Caco-2 (cell line): ENCODE data around the gene BORCS6. TPM values are rescaled to one million over a fixed set of nuclear protein-coding genes. Genes with fewer than 3 reads are reported as not detected.

Experiments
- BruUV-seq: library from RNA; stranded (reverse); fragments of 400-500 nt; replicated peaks from 2 replicates; lab custom pipeline; 2021; lab: Mats Ljungman, UMichigan
- CTCF ChIA-PET: fragments of 300-600 bp; sonication (Branson Sonifier 250); formaldehyde crosslinking; loops from one replicate; lab custom pipeline; 2022; ENCODE audit warnings: antibody characterized with exemption; lab: Charles Lee
- POLR2A ChIA-PET: fragments of 300-600 bp; sonication (Branson Sonifier 250); formaldehyde crosslinking; loops from one replicate; lab custom pipeline; 2022; ENCODE audit warnings: antibody characterized with exemption; lab: Charles Lee
- DNase-seq, 2 experiments: peaks; one replicate each; pipeline versions ENCODE4 v3.0.0 to v3.0.0-alpha.2; 2020 to 2022
- H3K27me3 ChIP-seq: replicated peaks from 2 replicates; pipeline ENCODE4 v1.6.0; 2011; ENCODE audit warnings: low read length; ENCODE audit not compliant: control insufficient read depth, insufficient read depth
- H3K36me3 ChIP-seq: 2 replicates; pipeline ENCODE4 v1.5.1; 2011; ENCODE audit warnings: low read length; ENCODE audit not compliant: control insufficient read depth, insufficient read depth
- H3K4me1 ChIP-seq: fragments of 250-450 bp; sonication (Bioruptor Pico); 2 replicates; pipeline ENCODE4 v1.5.1; 2020; ENCODE audit warnings: mild to moderate bottlenecking
- H3K4me3 ChIP-seq: 2 replicates; pipeline ENCODE4 v1.5.1; 2011; ENCODE audit warnings: low read depth, mild to moderate bottlenecking, control low read depth, low read length
- H3K9me3 ChIP-seq: fragments of 250-450 bp; sonication (Bioruptor Pico); 2 replicates; pipeline ENCODE4 v1.5.1; 2020; ENCODE audit warnings: mild to moderate bottlenecking, moderate library complexity
- H3K27ac Mint-ChIP-seq: one replicate; pipeline ENCODE4 v1.8.0; 2022; ENCODE audit warnings: mixed read lengths; ENCODE audit not compliant: unreplicated experiment
- H3K27me3 Mint-ChIP-seq: one replicate; pipeline ENCODE4 v1.8.0; 2022; ENCODE audit warnings: mixed read lengths; ENCODE audit not compliant: insufficient read depth, unreplicated experiment
- H3K36me3 Mint-ChIP-seq: one replicate; pipeline ENCODE4 v1.8.0; 2022; ENCODE audit warnings: mild to moderate bottlenecking, mixed read lengths; ENCODE audit not compliant: insufficient read depth, unreplicated experiment
- H3K4me1 Mint-ChIP-seq: one replicate; pipeline ENCODE4 v1.8.0; 2022; ENCODE audit warnings: low read depth, mixed read lengths; ENCODE audit not compliant: unreplicated experiment
- H3K4me3 Mint-ChIP-seq: one replicate; pipeline ENCODE4 v1.8.0; 2022; ENCODE audit warnings: mild to moderate bottlenecking, moderate library complexity, mixed read lengths; ENCODE audit not compliant: unreplicated experiment
- H3K9me3 Mint-ChIP-seq: one replicate; pipeline ENCODE4 v1.8.0; 2022; ENCODE audit warnings: mixed read lengths; ENCODE audit not compliant: unreplicated experiment
- CTCF ChIP-seq, 2 experiments: fragments of 200-600 bp in 1 of 2; IDR thresholded peaks; 1 replicate in 1 of 2; 2 replicates in 1 of 2; pipeline versions ENCODE4 v1.5.1 to v1.8.0; 2011 to 2022; ENCODE audit warnings: antibody characterized with exemption in 1 of 2, control low read depth in 1 of 2, inconsistent platforms in 1 of 2, low read depth in 1 of 2, low read length in 1 of 2, mild to moderate bottlenecking in 1 of 2, moderate library complexity in 1 of 2; ENCODE audit not compliant: insufficient read depth in 1 of 2, severe bottlenecking in 1 of 2, unreplicated experiment in 1 of 2
- intact Hi-C: fragments of 100-400 bp; cut with micrococcal nuclease; formaldehyde crosslinking; loops from one replicate; pipeline ENCODE4 v1.10.0; 2022; ENCODE audit not compliant: unreplicated experiment
- total RNA-seq: library from RNA; stranded (reverse); gene quantifications from 2 replicates; pipeline ENCODE4 v1.2.3, GENCODE V29; 2022

Gene BORCS6
- total RNA-seq, 1 experiment from 2014 or later, result 4.7 TPM

GRCh38 chr17:8149419-8150193, 40.4 kb downstream of the BORCS6 start:
- no peak for DNase-seq
- no peak overlapping the region for H3K4me3 ChIP-seq
- no TSS peak for BruUV-seq
- Mint-ChIP-seq H3K9me3 (no peaks in the 10 kb centered on the region), H3K27me3 (no peaks in the 10 kb centered on the region), H3K4me3 (no peak overlapping the region), H3K36me3 (peaks cover 22% of the 10 kb centered on the region), H3K27ac (no peak overlapping the region), H3K4me1 (peaks cover 16% of the 10 kb centered on the region)
- H3K4me1 ChIP-seq, result peaks cover 9% of the 10 kb centered on the region
- no peaks in the 10 kb centered on the region for H3K27me3 ChIP-seq
- TF ChIP-seq CTCF (IDR thresholded peaks at IDR 0.05; ENCODE audit: insufficient read depth in 1 of 2, low read depth in 1 of 2, low read length in 1 of 2, severe bottlenecking in 1 of 2, unreplicated experiment in 1 of 2), result no peak
- CTCF ChIA-PET, result no interaction called here
- intact Hi-C loops, result no loop called here
- POLR2A ChIA-PET, result no interaction called here
- H3K9me3 ChIP-seq, result no peaks in the 10 kb centered on the region
- H3K36me3 ChIP-seq, result no peaks in the 10 kb centered on the region

GRCh38 chr17:8148560-8148959, 41.4 kb downstream of the BORCS6 start:
- no peaks in the 10 kb centered on the region for H3K36me3 ChIP-seq
- no TSS peak for BruUV-seq
- no peaks in the 10 kb centered on the region for H3K27me3 ChIP-seq
- Mint-ChIP-seq H3K4me1 (peaks cover 7% of the 10 kb centered on the region), H3K4me3 (no peak overlapping the region), H3K27me3 (no peaks in the 10 kb centered on the region), H3K9me3 (no peaks in the 10 kb centered on the region), H3K36me3 (peaks cover 18% of the 10 kb centered on the region), H3K27ac (no peak overlapping the region)
- H3K9me3 ChIP-seq, result no peaks in the 10 kb centered on the region
- DNase-seq, result no peak
- POLR2A ChIA-PET, result no interaction called here
- TF ChIP-seq CTCF (IDR thresholded peaks at IDR 0.05; ENCODE audit: insufficient read depth in 1 of 2, low read depth in 1 of 2, low read length in 1 of 2, severe bottlenecking in 1 of 2, unreplicated experiment in 1 of 2), result no peak
- CTCF ChIA-PET, result no interaction called here
- intact Hi-C loops, result no loop called here
- peaks cover 7% of the 10 kb centered on the region for H3K4me1 ChIP-seq
- no peak overlapping the region for H3K4me3 ChIP-seq

GRCh38 chr17:8147805-8148404, 42.1 kb downstream of the BORCS6 start:
- H3K4me3 Mint-ChIP-seq, result no peak overlapping the region
- intact Hi-C loops, result no loop called here
- H3K27me3 ChIP-seq, result no peaks in the 10 kb centered on the region
- DNase-seq, result no peak
- ChIA-PET POLR2A (no interaction called here), CTCF (no interaction called here)
- no peaks in the 10 kb centered on the region for H3K9me3 Mint-ChIP-seq
- H3K36me3 Mint-ChIP-seq, result peaks cover 17% of the 10 kb centered on the region
- no TSS peak for BruUV-seq
- H3K9me3 ChIP-seq, result no peaks in the 10 kb centered on the region
- no peak for TF ChIP-seq CTCF (IDR thresholded peaks at IDR 0.05; ENCODE audit: insufficient read depth in 1 of 2, low read depth in 1 of 2, low read length in 1 of 2, severe bottlenecking in 1 of 2, unreplicated experiment in 1 of 2)
- H3K36me3 ChIP-seq, result no peaks in the 10 kb centered on the region
- peaks cover under 1% of the 10 kb centered on the region for H3K4me1 Mint-ChIP-seq
- peaks cover 4% of the 10 kb centered on the region for H3K4me1 ChIP-seq
- H3K27me3 Mint-ChIP-seq, result no peaks in the 10 kb centered on the region
- no peak overlapping the region for H3K27ac Mint-ChIP-seq
- H3K4me3 ChIP-seq, result no peak overlapping the region
